ENCODE measurements around the gene PTPN5.

Gene PTPN5

DNA sequence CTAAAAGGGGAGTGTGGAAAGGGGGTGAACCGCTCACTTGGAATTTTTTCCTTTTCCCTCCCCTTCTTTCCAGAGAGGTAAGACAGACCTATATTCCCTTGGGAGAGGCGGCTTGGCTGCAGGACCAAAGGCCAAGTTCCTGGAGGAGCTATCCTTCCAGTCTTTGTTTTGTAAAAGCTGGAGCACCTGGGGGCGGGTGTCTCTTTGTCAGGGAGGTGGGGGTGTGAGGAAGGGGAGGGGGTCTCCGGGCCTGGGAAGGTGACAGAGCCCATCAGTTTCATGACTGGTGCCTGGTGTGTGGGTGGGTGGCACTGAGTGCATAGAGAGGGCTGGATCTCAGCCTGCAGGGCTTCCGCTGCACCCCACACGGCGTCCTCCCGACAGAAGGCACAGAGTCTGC is 18.5 kb downstream of the PTPN5 start:
- no peak for DNase-seq (ENCODE audit: low read depth)

DNA sequence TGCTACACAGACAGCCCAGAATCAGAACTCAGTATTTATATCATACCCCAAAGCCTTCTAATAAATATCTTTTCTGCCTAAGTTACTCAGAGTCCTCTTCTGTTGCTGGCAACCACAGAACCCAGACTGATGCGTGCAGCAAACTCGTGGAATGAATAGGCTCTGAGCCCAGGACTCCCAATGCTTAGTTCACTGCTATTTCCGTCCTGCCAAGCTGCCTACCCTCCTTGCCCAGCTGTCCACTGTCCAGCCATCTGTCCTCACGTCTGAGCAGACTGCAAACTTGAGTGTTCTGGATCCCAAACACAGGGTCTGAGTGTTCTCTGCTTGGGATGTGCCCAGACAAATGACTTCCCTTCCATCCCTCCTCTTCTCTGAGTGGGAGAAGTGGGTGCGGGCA is 19.4 kb downstream of the PTPN5 start:
- DNase-seq (ENCODE audit: low read depth): no peak

DNA sequence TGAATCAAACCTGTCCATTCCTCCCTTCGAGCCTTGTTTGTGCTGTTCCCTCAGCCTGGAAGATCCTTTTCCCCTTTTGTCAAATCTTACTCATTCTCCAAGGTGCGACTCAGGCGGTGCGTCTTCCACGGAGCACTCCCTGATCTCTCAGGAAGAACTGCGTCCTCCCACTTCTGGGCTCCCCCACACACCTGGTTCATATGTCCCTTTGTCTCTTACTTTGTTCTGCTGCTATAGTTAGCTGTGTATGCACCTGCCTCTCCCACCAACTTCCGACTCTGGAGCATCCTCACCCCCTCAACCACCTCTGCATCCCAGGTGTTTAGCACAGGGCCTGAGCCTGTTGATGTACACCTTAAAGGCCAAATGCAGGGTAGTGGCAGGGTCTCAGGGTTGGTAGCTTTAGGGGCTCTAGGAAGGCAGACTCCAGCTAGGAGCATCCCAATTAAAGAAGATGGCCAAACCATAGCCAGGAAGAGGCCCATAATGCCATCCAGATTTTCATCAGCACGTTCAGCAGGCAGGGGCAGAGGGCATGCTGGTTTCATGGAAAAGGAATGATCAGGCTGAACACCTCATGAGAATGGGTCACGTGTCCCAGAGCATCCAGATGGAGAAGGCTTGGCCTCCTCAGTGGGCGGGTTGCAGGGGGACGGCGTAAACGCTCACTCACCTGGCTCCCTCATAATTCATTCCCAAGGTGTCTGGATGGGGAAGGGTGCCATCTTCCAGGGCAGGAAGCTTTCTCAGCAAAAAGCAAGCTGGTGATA is 20.1 kb downstream of the PTPN5 start:
- no peak for DNase-seq (ENCODE audit: low read depth)

DNA sequence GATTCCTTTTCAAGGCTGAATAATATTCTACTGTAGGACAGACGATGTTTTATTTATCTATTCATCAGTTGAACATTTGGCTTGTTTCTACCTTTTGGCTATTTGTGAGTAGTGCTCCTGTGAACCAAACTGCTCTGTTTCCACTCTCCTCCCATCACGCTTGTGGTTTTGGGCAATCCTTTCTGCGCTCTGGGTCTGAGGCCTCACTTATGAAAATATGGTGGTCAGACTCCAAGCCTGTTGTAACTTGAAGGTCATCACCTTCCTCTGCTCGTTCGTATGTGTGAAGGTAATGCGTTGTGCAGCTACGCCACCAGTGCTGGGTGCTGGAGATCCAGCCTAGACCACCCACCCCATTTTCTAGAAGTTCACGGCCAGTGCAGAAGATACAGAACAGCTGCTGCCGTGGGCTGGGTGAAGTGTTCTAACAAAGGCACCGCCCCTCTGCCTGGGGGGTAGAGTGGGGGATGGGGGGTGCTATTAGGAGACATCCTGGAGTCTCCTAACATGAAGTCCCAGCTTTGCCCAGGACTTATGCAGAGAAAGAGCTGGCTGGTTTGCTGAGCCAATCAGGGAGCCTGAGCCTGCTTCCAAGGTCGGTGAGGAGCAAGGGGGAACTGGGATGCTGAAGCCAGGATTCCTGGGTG is 21.0 kb downstream of the PTPN5 start:
- no peak for DNase-seq (ENCODE audit: low read depth)

- no peak for DNase-seq (ENCODE audit: low read depth)
These were observed 21.7 kb downstream of the PTPN5 start for GRCh38 chr11:18769802-18770456.

GRCh38 chr11:18768978-18769377 is 22.6 kb downstream of the PTPN5 start:
- no peak for DNase-seq (ENCODE audit: low read depth)

- DNase-seq (ENCODE audit: low read depth): no peak
These were observed 23.1 kb downstream of the PTPN5 start for GRCh38 chr11:18768472-18768901.

DNA sequence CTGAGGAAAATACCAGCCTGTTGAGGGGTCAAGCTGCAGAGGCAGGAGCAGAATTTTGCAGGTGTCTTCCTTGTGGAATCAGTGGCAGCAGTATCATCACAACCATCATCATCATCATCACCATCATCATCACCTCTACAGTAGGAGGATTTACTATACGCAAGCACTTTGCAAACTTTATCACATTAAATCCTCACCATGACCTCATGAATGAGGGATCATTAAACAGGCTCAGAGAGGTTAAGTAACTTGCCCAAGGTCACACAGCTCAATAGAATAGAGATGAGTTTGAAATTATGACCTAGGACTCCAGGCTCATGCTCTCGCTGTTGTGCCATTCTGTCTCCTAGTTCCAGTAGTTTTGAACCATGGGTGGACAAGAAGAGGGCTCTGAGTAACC is 25.6 kb downstream of the PTPN5 start:
- DNase-seq (ENCODE audit: low read depth): no peak

- no peak for DNase-seq (ENCODE audit: low read depth)
These were observed 26.0 kb downstream of the PTPN5 start for GRCh38 chr11:18765554-18765953.

GRCh38 chr11:18761741-18762140 is 29.9 kb downstream of the PTPN5 start:
- no peak for DNase-seq (ENCODE audit: low read depth)

DNA sequence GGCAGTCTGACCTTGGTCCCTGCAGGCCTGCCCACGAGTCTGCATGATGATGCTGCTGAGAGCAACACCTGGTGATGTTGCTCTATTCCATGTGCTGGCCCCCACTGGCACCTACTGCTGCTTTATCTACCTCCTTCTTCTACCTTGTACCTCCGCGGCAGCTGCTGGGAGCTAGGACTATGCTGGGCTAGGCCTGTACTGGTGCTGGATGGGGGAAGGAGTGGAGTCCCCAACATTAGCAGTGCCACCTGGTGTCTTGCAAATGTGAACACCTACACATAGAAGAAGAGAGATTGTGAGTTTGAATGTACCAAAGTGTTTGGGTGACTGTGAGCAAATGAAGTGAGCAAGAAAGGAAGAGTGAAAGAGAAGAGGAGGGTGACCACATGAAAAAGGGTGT is 30.5 kb downstream of the PTPN5 start:
- DNase-seq (ENCODE audit: low read depth): no peak

GRCh38 chr11:18757811-18758210 is 33.8 kb downstream of the PTPN5 start:
- no peak for DNase-seq (ENCODE audit: low read depth)

DNA sequence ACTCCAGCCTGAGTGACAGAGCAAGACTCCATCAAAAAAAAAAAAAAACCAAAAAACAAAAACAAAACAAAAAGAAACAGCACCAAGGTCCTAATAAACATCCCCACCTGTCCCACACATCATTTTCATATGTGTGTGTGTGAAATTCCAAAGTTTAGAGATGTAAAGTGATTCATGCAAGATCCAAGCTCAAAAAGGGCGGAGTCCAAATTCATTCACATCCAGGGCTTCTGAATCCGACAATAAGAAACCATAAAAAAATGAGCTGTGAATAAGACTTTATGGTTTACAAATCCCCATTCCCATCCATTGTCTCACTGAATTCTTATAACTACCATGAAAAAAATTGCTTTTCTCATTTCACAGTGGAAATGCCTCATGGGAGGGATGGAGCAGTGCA is 34.7 kb downstream of the PTPN5 start:
- DNase-seq (ENCODE audit: low read depth): no peak

DNA sequence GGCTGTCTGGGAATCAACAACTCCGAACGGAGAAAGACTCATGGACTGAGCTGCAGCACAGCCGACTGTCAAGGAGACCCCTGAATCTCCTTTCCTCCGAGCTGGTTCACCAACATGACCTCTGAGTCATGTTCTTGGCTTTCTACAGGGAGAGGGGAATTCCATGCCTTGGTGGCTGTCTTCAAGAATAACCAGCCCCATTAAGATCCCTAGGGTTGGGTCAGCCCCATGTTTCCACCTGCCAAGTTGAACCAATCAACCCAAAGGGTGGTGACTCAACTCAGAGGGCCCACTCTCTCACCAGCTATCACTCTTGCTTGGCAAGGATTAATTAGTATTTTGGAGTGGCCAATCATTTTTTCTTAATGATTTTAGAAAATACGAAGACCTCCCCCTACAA is 37.3 kb downstream of the PTPN5 start:
- no peak for DNase-seq (ENCODE audit: low read depth)

DNA sequence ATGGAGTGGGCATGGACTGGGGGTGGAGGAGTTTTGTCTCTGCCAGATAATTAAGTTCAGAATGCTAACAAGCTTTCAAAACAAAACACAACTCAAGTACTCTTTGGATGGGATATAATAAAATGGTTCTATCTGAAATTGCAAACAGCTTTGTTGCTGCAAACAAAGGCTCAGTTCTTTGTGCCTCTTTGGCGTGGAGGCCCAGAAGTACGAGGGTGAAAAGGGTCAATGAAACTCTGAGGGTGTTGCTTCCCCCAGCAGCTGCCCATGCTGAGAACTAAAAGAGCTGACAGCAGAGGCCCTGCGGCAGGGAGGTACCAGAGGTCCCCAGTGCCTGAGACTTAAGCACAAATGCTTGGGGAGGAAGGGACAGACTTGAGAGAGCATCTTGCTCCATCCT is 39.1 kb downstream of the PTPN5 start:
- no peak for DNase-seq (ENCODE audit: low read depth)

GRCh38 chr11:18750944-18751343 is 40.7 kb downstream of the PTPN5 start:
- DNase-seq (ENCODE audit: low read depth): no peak

DNA sequence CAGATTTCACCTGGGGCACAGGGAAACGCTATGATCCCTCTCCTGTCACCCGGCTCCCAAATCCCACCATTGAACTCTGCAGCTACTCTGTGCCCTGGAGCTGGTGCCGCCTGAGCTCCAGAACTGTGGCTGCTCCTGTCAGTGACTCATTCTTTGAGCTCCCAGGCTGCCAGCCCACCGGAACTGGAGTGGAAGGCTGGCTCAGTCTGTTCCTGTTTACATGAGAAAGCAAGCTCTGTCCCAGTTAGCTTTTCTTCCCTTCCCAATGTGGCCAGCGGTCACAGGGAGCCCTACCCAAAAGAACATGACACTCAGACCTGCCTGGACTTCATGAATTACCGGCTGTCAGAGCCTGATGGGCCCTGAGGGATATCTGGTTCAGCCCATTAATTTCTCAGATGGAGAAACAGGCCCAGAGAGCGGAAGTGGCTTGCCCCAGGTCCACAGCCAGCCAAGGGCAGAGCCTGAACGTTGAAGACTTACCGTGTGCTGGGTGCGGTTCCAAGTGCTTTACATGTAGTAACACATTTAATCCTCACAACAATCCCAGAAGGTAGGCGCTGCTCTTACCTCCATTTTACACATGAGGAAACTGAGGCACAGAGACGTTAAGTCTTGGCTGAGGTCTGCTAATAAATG is 41.8 kb downstream of the PTPN5 start:
- no peak for DNase-seq (ENCODE audit: low read depth)

DNA sequence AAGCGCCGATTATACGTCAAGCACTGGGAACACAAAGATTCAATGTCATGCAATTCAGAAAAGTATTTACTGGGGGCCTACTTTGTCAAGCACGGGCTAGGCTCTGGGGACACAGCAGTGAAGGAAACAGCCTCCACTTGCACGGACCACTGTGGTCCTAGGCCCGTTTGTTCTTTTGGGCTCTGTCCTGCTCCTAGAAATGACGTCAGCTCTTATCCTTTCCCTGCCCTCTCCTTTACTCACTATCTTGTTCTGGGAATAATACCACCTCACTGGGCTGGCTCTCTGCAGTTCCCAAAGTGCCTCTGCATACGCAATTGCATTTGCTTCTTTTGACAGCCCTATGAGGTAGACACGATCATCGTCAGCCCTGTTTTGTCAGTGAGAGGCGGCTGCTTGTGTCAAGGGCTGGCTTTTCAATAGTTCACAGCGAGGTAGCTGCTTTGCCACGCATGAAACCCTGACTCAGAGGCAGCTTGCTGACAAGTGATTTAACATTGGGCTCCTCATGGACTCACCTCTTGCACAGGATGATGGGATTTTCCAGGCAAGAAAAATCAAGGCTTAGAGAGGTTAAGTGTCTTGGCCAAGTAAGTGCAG is 42.7 kb downstream of the PTPN5 start:
- no peak for DNase-seq (ENCODE audit: low read depth)

GRCh38 chr11:18745251-18745650 is 46.3 kb downstream of the PTPN5 start:
- DNase-seq (ENCODE audit: low read depth): no peak

- DNase-seq (ENCODE audit: low read depth): no peak
These were observed 47.6 kb downstream of the PTPN5 start for GRCh38 chr11:18743900-18744514.

GRCh38 chr11:18743365-18743764 is 48.2 kb downstream of the PTPN5 start:
- DNase-seq (ENCODE audit: low read depth): no peak

- DNase-seq (ENCODE audit: low read depth): no peak
These were observed 49.8 kb downstream of the PTPN5 start for GRCh38 chr11:18741783-18742182.
